Parathyroid adenoma (tissue), 2 donors: ENCODE measurements around the gene ARHGEF7.

ENCODE experiments used
- H2AFZ ChIP-seq: fragments of 300-600 bp; sonication (generic); one replicate; pipeline ENCODE4 v1.7.0; 2017; ENCODE audit warnings: antibody characterized with exemption, mild to moderate bottlenecking
- H3K27ac ChIP-seq: fragments of 300-600 bp; sonication (generic); one replicate; pipeline ENCODE4 v1.7.0; 2017
- H3K27me3 ChIP-seq: fragments of 300-600 bp; sonication (generic); one replicate; pipeline ENCODE4 v1.7.0; 2017; ENCODE audit warnings: low read length; ENCODE audit not compliant: control insufficient read depth, insufficient read depth
- H3K36me3 ChIP-seq: fragments of 300-600 bp; sonication (generic); one replicate; pipeline ENCODE4 v1.7.0; 2017; ENCODE audit warnings: low read length; ENCODE audit not compliant: control insufficient read depth, insufficient read depth
- H3K4me1 ChIP-seq: fragments of 300-600 bp; sonication (generic); one replicate; pipeline ENCODE4 v1.7.0; 2017; ENCODE audit warnings: control low read depth
- H3K4me2 ChIP-seq: fragments of 300-600 bp; sonication (generic); one replicate; pipeline ENCODE4 v1.7.0; 2017; ENCODE audit warnings: low read length
- H3K4me3 ChIP-seq: fragments of 300-600 bp; sonication (generic); one replicate; pipeline ENCODE4 v1.7.0; 2017; ENCODE audit warnings: low read depth, low read length
- H3K79me2 ChIP-seq: fragments of 300-600 bp; sonication (generic); one replicate; pipeline ENCODE4 v1.7.0; 2017; ENCODE audit warnings: control low read depth
- H3K9ac ChIP-seq: fragments of 300-600 bp; sonication (generic); one replicate; pipeline ENCODE4 v1.7.0; 2017; ENCODE audit warnings: mild to moderate bottlenecking
- H3K9me3 ChIP-seq: fragments of 300-600 bp; sonication (generic); one replicate; pipeline ENCODE4 v1.7.0; 2017; ENCODE audit warnings: low read length; ENCODE audit not compliant: control insufficient read depth
- CTCF ChIP-seq: fragments of 300-600 bp; sonication (generic); IDR thresholded peaks from one replicate; pipeline ENCODE4 v1.7.0; 2017; ENCODE audit warnings: antibody characterized with exemption, mild to moderate bottlenecking
- donor health status: primary hyperparathyroidism.

ARHGEF7 gene

DNA sequence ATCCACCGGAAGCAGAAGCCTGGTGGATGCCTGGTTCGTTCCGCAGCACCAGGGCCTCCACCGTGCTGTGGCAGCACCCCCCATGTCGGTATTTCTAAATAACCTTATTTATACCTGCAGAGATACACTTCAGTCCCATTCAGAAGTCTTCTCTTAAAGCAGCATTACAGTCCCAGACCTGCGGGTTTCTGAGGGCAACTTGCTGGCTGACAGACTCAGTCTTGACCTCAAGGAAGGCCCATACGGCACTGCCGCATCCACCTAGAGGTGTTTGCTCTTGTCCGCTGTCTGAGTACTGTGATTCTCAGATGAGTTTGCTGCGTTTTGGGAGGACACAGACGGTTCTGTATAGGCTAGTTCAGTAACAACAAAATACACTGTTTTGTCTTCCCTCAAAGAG, 188.4 kb downstream of the ARHGEF7 start:
- no peaks in the 10 kb centered on the region for H3K27me3 ChIP-seq
- H3K27ac ChIP-seq = no peak overlapping the region
- H3K4me2 ChIP-seq = no peak overlapping the region
- no peaks in the 10 kb centered on the region for H3K9me3 ChIP-seq
- no peaks in the 10 kb centered on the region for H3K79me2 ChIP-seq
- no peaks in the 10 kb centered on the region for H3K36me3 ChIP-seq
- H3K4me3 ChIP-seq = no peak overlapping the region
- H3K4me1 ChIP-seq = no peaks in the 10 kb centered on the region
- TF ChIP-seq CTCF = no peak
- no peak overlapping the region for H2AFZ ChIP-seq
- H3K9ac ChIP-seq = no peak overlapping the region

GRCh38 chr13:111304041-111304544, 189.0 kb downstream of the ARHGEF7 start:
- Histone ChIP-seq H3K79me2 (no peaks in the 10 kb centered on the region), H3K36me3 (no peaks in the 10 kb centered on the region), H3K27ac (no peak overlapping the region), H3K9me3 (no peaks in the 10 kb centered on the region), H3K4me3 (no peak overlapping the region), H3K27me3 (no peaks in the 10 kb centered on the region), H2AFZ (no peak overlapping the region), H3K4me2 (no peak overlapping the region), H3K4me1 (no peaks in the 10 kb centered on the region), H3K9ac (no peak overlapping the region)
- no peak for TF ChIP-seq CTCF

- Histone ChIP-seq H3K27me3 (no peaks in the 10 kb centered on the region), H3K36me3 (no peaks in the 10 kb centered on the region), H3K79me2 (no peaks in the 10 kb centered on the region), H3K9ac (no peak overlapping the region), H3K4me3 (no peak overlapping the region), H3K4me1 (no peaks in the 10 kb centered on the region), H3K4me2 (no peak overlapping the region), H2AFZ (no peak overlapping the region), H3K27ac (no peak overlapping the region), H3K9me3 (no peaks in the 10 kb centered on the region)
- no peak for TF ChIP-seq CTCF
These were observed 189.6 kb downstream of the ARHGEF7 start for GRCh38 chr13:111304603-111305289.

DNA sequence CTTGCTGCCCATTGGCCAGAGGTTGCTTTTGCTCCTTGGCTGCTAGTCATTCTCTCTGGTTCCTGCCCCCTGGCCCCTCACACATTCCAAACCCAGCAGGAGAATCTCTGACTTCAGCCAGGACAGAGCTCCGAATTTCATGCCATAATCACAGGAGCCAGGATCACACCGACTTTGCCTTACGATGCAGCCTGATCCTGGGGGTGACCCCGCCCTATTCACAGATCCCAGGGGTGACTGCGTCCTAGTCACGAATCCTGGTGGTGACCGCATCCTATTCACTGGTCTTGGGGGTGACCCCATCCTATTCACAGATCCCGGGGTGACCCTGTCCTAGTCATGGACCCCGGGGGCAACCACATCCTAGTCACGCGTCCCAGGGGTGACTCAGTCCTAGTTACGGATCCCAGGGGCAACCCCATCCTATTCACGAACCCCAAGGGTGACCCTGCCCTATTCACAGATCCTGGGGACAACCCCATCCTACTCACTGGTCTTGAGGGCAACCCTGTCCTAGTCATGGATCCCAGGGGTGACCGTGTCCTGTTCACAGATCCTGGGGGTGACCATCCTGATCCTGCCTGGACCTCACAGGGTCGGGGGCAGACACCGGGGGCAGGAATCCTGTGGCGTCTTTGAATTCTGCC, 198.0 kb downstream of the ARHGEF7 start:
- Histone ChIP-seq H3K4me3 (no peak overlapping the region), H3K79me2 (no peaks in the 10 kb centered on the region), H3K9me3 (no peaks in the 10 kb centered on the region), H3K27me3 (no peaks in the 10 kb centered on the region), H3K36me3 (no peaks in the 10 kb centered on the region), H3K27ac (no peak overlapping the region), H2AFZ (no peak overlapping the region), H3K9ac (no peak overlapping the region), H3K4me1 (no peaks in the 10 kb centered on the region), H3K4me2 (no peak overlapping the region)
- TF ChIP-seq CTCF = no peak
